Stimulated activated memory B cell treated with anti-CD40 and anti-IgM and Interleukin-4, amounts not matched to agents 10 μg/mL and 1 μg/mL and 100 μg/mL, for 72 hours (primary cell): ENCODE data around the gene AZI2.
A peak's percentile ranks its signal among the peaks of the same experiment; 100 is the strongest.

Experiments
- ATAC-seq: fragments of 150-1000 bp; cut with Tn5 transposase; 2 replicates; pipeline ENCODE4 v1.10.0; 2021
- H3K27ac Mint-ChIP-seq: one replicate; pipeline ENCODE4 v1.8.0; 2022; ENCODE audit warnings: mild to moderate bottlenecking, mixed read lengths
- H3K27me3 Mint-ChIP-seq: one replicate; pipeline ENCODE4 v1.8.0; 2022; ENCODE audit warnings: mixed read lengths
- H3K36me3 Mint-ChIP-seq: one replicate; pipeline ENCODE4 v1.8.0; 2022; ENCODE audit warnings: mixed read lengths
- H3K4me1 Mint-ChIP-seq: one replicate; pipeline ENCODE4 v1.8.0; 2022; ENCODE audit warnings: mixed read lengths
- H3K4me3 Mint-ChIP-seq: one replicate; pipeline ENCODE4 v1.8.0; 2022; ENCODE audit warnings: mild to moderate bottlenecking, moderate library complexity, mixed read lengths
- H3K9me3 Mint-ChIP-seq: one replicate; pipeline ENCODE4 v1.8.0; 2022; ENCODE audit warnings: mixed read lengths

AZI2 gene

DNA sequence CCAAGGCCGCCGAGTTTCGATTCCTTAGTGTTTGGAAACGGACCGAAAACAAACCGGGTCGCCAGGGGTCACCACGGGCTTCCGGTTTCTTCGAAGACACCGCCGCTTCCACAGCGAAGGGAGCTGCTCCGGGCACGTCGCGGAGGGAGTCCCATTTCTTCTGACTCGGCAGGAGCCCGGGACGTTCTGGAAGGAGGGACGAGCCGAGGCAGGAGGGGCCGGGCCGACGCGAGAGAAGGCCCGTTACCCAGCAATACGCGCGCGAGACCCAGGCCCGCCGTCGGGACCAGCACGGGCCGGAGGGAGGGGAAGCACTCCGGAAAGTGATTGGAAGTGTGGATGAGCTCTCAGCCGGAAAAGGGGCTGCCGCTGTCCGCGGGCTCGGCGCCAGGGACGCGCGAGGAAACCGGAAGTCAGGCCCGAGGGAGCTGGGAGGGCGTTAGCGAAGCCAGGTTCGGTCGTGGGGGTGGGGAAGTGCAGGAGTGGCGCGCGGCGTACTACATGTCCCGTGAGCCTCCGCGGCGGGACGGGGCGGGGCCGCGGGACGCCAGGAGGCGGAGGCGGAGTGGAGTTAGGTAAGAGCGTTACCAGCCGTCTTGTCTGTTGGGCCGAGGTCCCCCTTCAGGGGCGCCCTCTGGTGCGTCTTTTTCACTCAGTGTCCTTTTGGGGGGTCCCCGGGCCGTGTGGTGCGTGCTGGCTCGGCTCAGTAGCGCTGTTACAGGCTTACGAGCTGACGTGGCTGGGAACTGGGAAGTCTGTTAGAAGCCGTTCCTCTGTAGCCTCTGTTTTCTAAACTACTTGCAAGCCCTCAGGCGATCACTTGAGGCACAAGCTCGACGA lies at the start of gene AZI2, which contains the start of gene ZCWPW2:
AZI2 (minus strand) TSS at position 196 of the 840 bp plus-strand sequence. CDS start 8,207 bp downstream, outside the sequence.
ZCWPW2 (plus strand) TSS at position 93 of the 840 bp plus-strand sequence. CDS start 64,348 bp downstream, outside the sequence.
- Mint-ChIP-seq H3K4me3 (peak within 1 kb of the TSS; percentile 99), H3K36me3 (peaks cover 21% of the 10 kb centered on the region), H3K27ac (peak within 1 kb of the TSS; percentile 96), H3K4me1 (peaks cover 33% of the 10 kb centered on the region), H3K9me3 (peaks cover 2% of the 10 kb centered on the region), H3K27me3 (no peaks in the 10 kb centered on the region)
- peak; percentile 98 for ATAC-seq

DNA sequence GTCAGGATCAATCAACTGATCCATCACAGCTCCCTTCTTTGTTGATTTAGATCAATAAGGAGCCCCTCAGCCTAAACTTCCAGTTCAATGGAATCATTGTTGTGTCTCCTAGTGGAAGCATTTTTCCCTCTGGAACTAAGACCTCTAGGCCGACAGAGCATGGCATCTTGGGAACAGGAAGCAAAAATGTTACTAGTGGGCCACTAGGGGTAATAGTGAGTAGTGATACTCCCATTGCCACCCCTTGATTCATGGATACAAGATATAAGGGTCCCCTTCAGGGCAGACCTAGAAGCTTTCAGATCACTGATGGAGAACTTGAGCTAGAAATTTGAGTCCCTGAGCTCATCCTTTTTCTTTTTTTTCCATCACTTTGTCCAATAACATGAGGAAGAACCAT lies 40.4 kb upstream of the AZI2 start:
- no peaks in the 10 kb centered on the region for H3K36me3 Mint-ChIP-seq
- no peak overlapping the region for H3K4me3 Mint-ChIP-seq
- no peak overlapping the region for H3K27ac Mint-ChIP-seq
- no peaks in the 10 kb centered on the region for H3K27me3 Mint-ChIP-seq
- no peaks in the 10 kb centered on the region for H3K4me1 Mint-ChIP-seq
- H3K9me3 Mint-ChIP-seq: peaks cover 16% of the 10 kb centered on the region
- no peak for ATAC-seq

- Mint-ChIP-seq H3K4me3 (no peak overlapping the region), H3K27ac (no peak overlapping the region), H3K36me3 (no peaks in the 10 kb centered on the region), H3K4me1 (no peaks in the 10 kb centered on the region), H3K9me3 (no peaks in the 10 kb centered on the region), H3K27me3 (no peaks in the 10 kb centered on the region)
- ATAC-seq: no peak
Observed at GRCh38 chr3:28386049-28386448, 37.4 kb upstream of the AZI2 start.

DNA sequence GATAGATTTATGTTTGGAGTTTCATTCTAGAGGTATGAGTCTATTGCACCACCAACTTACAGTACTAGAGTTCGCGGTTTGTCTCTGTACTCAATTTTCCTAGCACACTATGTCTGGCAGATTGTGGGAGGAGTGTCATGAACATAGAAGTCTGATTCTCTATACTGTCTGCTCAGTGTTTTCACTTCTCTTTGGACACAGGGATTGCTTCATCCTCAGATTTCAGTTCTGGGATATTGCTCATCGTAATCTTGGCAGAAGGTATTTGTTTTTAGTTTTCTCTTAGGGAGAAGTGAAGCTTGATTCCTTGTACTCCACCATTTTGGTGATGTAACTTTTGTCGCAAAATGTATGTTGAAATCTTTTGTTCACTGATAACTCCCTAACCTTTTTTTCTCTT lies 27.8 kb upstream of the AZI2 start:
- no peak for ATAC-seq
- H3K27ac Mint-ChIP-seq: no peak overlapping the region
- H3K4me3 Mint-ChIP-seq: no peak overlapping the region
- peaks cover 14% of the 10 kb centered on the region for H3K9me3 Mint-ChIP-seq
- no peaks in the 10 kb centered on the region for H3K36me3 Mint-ChIP-seq
- peaks cover 12% of the 10 kb centered on the region for H3K27me3 Mint-ChIP-seq
- no peaks in the 10 kb centered on the region for H3K4me1 Mint-ChIP-seq

GRCh38 chr3:28349469-28350000 lies 911 bp upstream of the AZI2 start:
- H3K36me3 Mint-ChIP-seq: peaks cover 23% of the 10 kb centered on the region
- H3K9me3 Mint-ChIP-seq: peaks cover 2% of the 10 kb centered on the region
- ATAC-seq: no peak
- H3K4me1 Mint-ChIP-seq: peaks cover 33% of the 10 kb centered on the region
- H3K27ac Mint-ChIP-seq: peak overlapping the region; percentile 96
- H3K27me3 Mint-ChIP-seq: no peaks in the 10 kb centered on the region
- peak overlapping the region; percentile 99 for H3K4me3 Mint-ChIP-seq

DNA sequence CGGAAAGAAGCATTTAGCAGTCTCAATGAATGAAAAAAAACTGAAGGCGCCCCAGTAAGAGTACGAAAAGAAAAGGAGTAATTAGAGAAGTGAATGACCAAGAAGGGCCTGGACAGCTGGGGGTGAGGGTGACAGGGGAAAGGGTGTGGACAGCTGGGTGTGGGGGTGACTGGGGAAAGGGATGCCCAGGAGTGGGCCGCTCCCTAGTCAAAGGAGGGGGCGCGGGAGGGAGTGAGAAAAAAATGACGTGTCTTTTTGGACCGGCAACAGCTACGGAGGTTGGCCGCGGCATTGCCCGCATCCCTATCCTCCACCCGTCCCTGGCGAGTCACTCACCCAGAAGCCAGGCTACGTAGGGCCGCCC lies 377 bp downstream of the AZI2 start:
- H3K27ac Mint-ChIP-seq: peak overlapping the region; percentile 96
- peak overlapping the region; percentile 99 for H3K4me3 Mint-ChIP-seq
- no peaks in the 10 kb centered on the region for H3K27me3 Mint-ChIP-seq
- peaks cover 2% of the 10 kb centered on the region for H3K9me3 Mint-ChIP-seq
- H3K4me1 Mint-ChIP-seq: peaks cover 33% of the 10 kb centered on the region
- peaks cover 15% of the 10 kb centered on the region for H3K36me3 Mint-ChIP-seq
- no peak for ATAC-seq

- H3K27me3 Mint-ChIP-seq: no peaks in the 10 kb centered on the region
- ATAC-seq: no peak
- H3K27ac Mint-ChIP-seq: peak overlapping the region; percentile 96
- peaks cover 15% of the 10 kb centered on the region for H3K36me3 Mint-ChIP-seq
- H3K4me3 Mint-ChIP-seq: peak overlapping the region; percentile 99
- peaks cover 2% of the 10 kb centered on the region for H3K9me3 Mint-ChIP-seq
- peaks cover 33% of the 10 kb centered on the region for H3K4me1 Mint-ChIP-seq
Observed at GRCh38 chr3:28347374-28348264, 1.0 kb downstream of the AZI2 start.

GRCh38 chr3:28345690-28346089 lies 2.9 kb downstream of the AZI2 start:
- Mint-ChIP-seq H3K4me1 (peaks cover 33% of the 10 kb centered on the region), H3K36me3 (no peaks in the 10 kb centered on the region), H3K4me3 (no peak overlapping the region), H3K27ac (no peak overlapping the region), H3K27me3 (no peaks in the 10 kb centered on the region), H3K9me3 (no peaks in the 10 kb centered on the region)
- no peak for ATAC-seq

DNA sequence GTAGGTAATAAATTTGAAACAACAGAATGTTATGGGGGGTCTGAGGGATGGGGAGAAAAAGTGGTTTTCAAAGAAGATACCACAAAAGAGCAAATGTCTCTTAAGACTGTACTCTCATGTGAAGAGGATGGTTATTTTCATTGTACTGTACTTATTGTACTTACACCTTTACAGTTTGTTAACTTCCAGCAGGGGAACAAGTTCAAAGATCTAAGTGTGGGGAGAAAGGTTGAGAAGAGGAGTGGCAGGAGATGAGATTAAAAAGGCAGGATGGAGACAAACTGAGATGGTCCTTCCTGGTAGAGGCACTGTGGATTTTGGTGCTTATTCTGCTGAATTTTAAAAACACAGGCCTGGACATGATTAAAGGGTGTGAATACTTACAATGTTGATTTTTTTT lies 5.5 kb downstream of the AZI2 start:
- Mint-ChIP-seq H3K36me3 (no peaks in the 10 kb centered on the region), H3K27me3 (no peaks in the 10 kb centered on the region), H3K4me3 (no peak overlapping the region), H3K4me1 (peaks cover 21% of the 10 kb centered on the region), H3K9me3 (no peaks in the 10 kb centered on the region), H3K27ac (no peak overlapping the region)
- ATAC-seq: no peak

- no peaks in the 10 kb centered on the region for H3K9me3 Mint-ChIP-seq
- no peaks in the 10 kb centered on the region for H3K4me1 Mint-ChIP-seq
- no peaks in the 10 kb centered on the region for H3K36me3 Mint-ChIP-seq
- H3K4me3 Mint-ChIP-seq: no peak overlapping the region
- H3K27me3 Mint-ChIP-seq: no peaks in the 10 kb centered on the region
- H3K27ac Mint-ChIP-seq: no peak overlapping the region
- ATAC-seq: no peak
Observed at GRCh38 chr3:28337230-28337629, 11.4 kb downstream of the AZI2 start.

DNA sequence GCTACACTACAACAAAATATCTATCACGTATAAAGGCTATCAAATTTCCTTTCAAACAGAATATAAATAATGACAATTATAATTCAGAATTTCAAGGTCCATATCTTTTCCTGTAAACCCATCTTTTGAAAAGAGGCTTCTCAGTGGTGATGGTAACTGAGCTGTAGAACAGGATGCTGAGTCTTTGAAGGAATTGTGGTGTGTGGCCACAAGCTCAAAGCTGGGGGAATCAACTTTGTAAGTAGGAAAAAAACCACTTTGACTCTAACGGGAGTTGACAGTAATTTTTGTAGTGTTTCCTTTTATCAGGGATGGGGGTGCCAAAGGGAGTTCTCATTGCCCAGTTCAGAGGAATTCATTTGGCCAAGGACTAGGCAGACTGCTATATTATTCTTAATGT lies 13.4 kb downstream of the AZI2 start:
- Mint-ChIP-seq H3K4me3 (no peak overlapping the region), H3K9me3 (no peaks in the 10 kb centered on the region), H3K36me3 (no peaks in the 10 kb centered on the region), H3K27me3 (no peaks in the 10 kb centered on the region), H3K4me1 (no peaks in the 10 kb centered on the region), H3K27ac (no peak overlapping the region)
- ATAC-seq: no peak

GRCh38 chr3:28334552-28334951 lies 14.1 kb downstream of the AZI2 start:
- Mint-ChIP-seq H3K4me1 (no peaks in the 10 kb centered on the region), H3K4me3 (no peak overlapping the region), H3K36me3 (no peaks in the 10 kb centered on the region), H3K9me3 (no peaks in the 10 kb centered on the region), H3K27me3 (no peaks in the 10 kb centered on the region), H3K27ac (no peak overlapping the region)
- ATAC-seq: no peak

DNA sequence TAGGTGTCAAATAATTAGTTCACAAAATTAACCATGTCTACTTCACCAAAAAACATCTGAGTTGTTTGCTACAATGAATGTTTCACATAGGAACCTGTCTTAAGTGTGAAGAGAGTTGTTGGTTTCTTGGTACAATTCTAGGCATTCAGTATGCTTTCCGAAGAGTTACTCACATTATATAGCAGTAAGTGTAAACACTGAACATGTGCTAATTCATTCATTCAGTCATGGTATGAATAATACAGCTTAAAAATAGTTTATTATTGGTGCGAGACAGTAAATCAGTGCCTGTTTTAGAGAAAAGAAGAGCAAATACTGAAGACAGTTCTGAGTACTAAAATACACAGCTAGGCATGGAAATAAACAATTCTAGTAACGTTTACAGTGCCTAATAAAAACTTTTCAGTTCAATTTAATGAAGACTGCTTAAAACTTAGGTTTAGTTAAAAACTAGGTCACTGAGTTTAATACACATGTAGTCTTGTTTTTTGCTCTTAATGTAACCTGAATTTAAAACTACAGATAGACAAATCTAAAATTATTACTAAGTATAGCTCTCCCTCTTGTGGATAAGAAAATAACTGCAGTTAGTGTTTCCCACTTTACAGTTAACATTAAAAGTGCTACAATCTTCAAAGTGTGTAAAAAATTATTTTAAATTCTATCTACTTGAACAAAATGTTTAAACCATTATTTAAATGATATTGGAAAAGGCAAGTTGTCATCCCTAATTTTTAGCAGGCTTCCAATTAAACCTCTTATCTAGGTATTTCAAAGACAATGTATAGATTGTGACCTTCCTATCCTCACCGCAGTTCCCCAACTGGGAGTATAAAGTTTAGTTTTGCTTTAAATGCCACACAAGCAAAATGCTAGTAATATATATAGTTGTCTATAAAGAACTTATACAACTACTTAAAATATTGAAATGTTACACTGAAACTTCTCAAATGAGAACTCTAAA lies 20.2 kb downstream of the AZI2 start:
- Mint-ChIP-seq H3K36me3 (peaks cover 14% of the 10 kb centered on the region), H3K9me3 (no peaks in the 10 kb centered on the region), H3K27ac (no peak overlapping the region), H3K27me3 (no peaks in the 10 kb centered on the region), H3K4me3 (no peak overlapping the region), H3K4me1 (no peaks in the 10 kb centered on the region)
- ATAC-seq: no peak

GRCh38 chr3:28326458-28326926 lies 22.1 kb downstream of the AZI2 start:
- Mint-ChIP-seq H3K27ac (no peak overlapping the region), H3K4me1 (no peaks in the 10 kb centered on the region), H3K36me3 (peaks cover 14% of the 10 kb centered on the region), H3K9me3 (no peaks in the 10 kb centered on the region), H3K4me3 (no peak overlapping the region), H3K27me3 (no peaks in the 10 kb centered on the region)
- ATAC-seq: no peak
